ENCODE results near the gene BTBD6.

DNA sequence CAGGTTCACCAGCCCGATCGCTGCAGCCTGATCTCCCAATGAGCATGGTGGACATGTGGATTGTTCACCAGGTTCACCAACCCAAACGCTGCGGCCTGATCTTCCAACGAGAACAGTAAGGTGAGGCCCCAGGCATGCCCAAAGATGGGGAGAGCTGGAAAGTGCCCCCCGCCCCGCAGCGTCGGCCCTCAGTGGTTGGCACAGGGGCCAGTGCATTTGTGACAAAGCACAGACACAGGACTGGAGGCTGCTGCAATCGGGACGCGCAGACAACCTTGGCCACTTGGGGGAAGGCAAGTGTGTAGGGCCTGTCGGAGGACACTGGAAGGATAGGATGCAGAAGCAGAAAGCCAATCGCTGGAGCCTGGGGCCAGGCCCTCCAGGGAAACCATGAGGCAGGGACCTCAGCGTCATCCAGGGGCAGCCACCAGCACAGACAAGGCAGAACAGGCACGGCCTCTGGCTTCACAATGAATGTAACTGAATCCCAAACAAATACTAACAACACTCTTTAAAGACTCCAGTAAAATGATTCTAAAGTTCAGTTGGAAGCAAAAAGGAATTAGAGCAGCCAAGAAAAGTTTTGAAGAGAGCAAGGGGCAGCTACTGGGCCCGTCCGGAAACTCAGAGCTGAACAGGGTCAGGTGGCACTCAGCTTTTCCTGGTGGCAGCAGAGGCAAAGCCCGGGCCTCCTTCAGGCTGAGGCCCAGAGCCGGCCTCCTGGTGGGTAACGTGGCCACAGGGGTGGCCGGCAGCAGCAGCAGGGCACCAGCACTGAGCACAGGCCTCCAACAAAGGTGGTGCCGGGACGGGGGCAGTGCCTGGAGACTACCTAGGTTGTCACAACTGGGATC lies 39.1 kb downstream of the BTBD6 start:
- TF ChIP-seq POLR2AphosphoS5 (IDR thresholded peaks at IDR 0.05; ENCODE audit: low read depth, low read length), result no peak
- no peak for TF ChIP-seq SIN3A (IDR thresholded peaks at IDR 0.05; ENCODE audit: borderline replicate concordance, insufficient read depth, low read length)
- TF ChIP-seq TAF1 (IDR thresholded peaks at IDR 0.05; ENCODE audit: borderline replicate concordance, insufficient read depth, low read length), result no peak
- no peak for TF ChIP-seq REST (IDR thresholded peaks at IDR 0.05; ENCODE audit: insufficient read depth in 1 of 2, low read depth in 2 of 2, low read length in 2 of 2)
- no peak for TF ChIP-seq FOXP2 (optimal IDR thresholded peaks at IDR 0.05; ENCODE audit: borderline replicate concordance, extremely low read depth, extremely low read length, insufficient read depth)
